GM18498 (cell line): ENCODE results near the gene PRMT9.

Experiments used
- ATAC-seq: cut with Tn5 transposase; IDR thresholded peaks from one replicate; pipeline ENCODE4 v1.9.1; 2021; ENCODE audit warnings: mild to moderate bottlenecking, moderate library complexity; ENCODE audit not compliant: unreplicated experiment

PRMT9 gene

GRCh38 chr4:147682755-147683154, 1.2 kb downstream of the PRMT9 start:
- ATAC-seq = no peak

GRCh38 chr4:147678796-147679549, 5.0 kb downstream of the PRMT9 start:
- no peak for ATAC-seq

DNA sequence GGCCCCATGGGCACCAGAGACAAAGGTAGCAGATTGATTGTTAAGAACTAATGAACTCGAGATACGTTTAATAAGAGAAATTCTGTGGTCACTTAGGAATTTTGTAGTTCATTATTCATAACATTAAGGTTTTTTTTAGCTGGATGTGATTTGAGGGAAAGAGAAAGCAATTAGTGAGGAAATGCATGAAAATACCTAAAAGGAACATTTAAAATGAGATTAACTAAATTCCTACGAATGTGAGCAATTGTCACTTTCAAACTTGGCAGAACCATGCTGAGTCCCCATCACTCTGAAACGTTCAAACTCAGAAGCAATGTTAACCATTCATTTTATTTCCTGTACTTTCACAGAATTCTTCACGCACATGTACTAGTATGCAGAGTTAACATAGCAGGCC, 5.9 kb downstream of the PRMT9 start:
- ATAC-seq = no peak

- ATAC-seq = no peak
Measured at GRCh38 chr4:147674496-147674895, 9.5 kb downstream of the PRMT9 start.

DNA sequence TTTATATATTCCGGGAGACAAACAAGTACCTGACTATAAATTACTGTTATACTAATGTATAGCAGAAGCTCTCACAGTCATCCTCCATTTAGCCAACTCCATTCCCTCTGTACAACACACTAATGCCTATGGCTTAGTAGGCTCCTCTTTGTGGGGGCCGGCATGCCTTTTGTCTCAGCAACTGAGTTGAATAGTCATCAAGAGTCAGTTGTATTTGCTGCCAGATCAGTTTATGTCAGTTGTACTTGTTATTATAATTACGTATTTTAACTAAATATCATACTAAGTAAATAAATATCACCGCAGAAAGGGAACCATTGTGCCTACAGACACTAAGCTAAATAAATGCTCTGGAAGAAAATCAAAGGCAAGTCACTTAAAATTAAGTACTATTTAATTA, 9.9 kb downstream of the PRMT9 start:
- no peak for ATAC-seq

DNA sequence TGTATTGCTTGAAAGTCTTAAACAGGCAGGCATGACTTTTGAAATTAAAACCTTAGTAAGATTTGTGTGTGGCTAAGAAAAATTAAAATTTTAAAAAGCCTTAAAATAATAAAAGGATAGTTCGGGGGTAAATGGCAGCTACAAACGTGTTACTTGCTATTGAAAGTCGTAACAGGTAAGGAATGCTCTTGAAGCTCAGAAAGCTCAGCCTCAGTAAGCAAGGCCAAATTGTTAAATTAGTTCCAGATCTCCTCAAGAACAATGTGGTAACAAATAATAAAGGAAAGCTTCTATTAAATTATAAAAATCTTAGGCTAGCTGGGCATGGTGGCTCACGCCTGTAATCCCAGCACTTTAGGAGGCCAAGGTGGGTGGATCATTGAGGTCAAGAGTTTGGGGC, 25.5 kb downstream of the PRMT9 start:
- no peak for ATAC-seq

DNA sequence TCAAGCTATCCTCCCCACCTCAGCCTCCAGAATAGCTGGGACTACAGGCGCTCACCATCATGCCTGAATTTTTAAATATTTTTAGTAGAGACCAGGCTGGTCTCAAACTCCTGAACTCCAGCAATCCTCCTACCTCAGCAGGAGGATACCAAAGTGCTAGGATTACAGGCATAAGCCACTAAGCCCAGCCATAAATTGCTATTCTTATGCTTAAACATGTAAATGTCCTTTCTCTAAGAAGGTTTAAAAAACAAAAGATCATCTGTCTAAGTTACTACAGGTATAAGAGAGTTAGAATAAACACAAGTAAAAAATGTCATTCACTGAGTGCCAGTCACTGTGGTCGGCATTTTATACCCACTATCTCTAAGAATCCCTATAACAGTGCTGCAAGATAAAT, 28.3 kb downstream of the PRMT9 start:
- no peak for ATAC-seq

- ATAC-seq = no peak
Measured at GRCh38 chr4:147651563-147651962, 32.4 kb downstream of the PRMT9 start.

DNA sequence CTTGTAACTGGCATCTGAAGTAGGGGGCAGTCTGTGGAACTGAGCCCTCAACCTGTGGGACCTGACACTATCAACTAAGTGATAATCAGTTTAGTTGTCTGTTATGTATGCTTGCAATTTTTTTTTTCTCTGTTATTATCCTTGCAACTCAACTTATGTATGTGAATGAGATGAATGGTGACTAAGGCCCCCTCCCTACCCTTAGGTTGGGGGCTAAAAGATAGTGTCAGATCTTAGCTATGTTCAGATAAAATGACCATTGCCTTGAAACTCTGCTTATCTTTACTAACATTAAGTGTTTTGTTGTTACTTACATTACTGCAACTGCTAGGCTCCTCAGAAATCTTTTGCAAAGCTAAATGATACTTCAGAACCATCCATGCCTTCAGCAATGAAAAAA, 35.3 kb downstream of the PRMT9 start:
- ATAC-seq = no peak

DNA sequence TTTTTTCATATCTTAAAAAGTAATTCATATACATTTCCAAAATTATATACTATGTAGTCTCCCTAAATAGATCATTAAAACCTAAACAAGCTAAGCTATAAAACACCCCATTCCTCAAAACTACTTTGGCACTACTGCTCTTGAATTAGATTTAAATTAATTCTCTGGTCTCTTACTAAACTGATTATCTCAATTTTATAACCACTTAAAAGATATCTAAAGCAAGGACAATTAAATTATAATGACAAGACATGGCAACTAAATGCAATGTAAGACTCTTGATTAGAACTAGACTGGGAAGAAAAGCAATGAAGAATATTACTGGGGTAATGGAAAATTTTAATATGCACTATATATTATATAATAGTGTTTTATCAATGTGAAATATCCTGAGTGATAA, 38.9 kb downstream of the PRMT9 start:
- ATAC-seq = no peak

- no peak for ATAC-seq
Measured at GRCh38 chr4:147644471-147644870, 39.5 kb downstream of the PRMT9 start.

GRCh38 chr4:147643616-147644015, 40.3 kb downstream of the PRMT9 start:
- no peak for ATAC-seq

GRCh38 chr4:147640331-147640730, 43.6 kb downstream of the PRMT9 start:
- no peak for ATAC-seq

GRCh38 chr4:147639388-147639787, 44.6 kb downstream of the PRMT9 start:
- ATAC-seq = no peak

DNA sequence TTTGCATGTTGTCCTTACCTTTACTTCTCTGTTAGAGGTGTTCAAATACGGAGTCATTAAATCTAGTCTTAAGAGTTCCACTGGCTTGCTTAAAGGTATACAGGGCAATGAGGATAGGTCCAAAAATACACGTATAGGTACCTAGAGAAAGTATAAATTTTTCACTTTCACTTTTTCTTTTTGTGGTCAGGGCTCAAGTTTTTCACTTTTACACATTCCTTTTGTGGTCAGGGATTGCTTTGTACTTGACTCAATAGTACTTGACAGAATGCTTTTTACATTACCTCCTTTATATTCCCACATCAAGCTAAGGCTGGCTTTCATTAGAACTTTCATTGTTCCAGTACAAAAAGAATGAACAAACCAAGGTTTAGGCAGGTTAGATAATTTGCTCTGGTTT, 45.0 kb downstream of the PRMT9 start:
- peak; percentile 54 for ATAC-seq

DNA sequence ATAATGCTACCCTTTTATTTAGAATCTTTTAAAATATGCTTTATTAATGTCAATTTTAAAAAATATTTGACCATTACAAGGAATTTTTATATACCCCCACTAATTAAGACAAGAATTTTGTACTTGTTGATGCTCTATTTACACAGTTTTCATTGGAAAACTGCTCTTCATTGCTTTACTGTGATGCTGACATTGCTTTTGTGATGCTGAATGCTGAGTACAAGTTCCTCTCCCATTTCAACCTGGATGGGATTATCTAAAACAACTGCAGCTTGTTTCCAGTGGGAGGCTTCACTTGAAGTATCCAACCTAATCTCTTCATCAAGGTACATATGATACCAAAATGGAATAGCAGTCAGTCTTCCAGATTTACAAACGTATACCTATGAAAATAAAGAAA, 45.6 kb downstream of the PRMT9 start:
- no peak for ATAC-seq

DNA sequence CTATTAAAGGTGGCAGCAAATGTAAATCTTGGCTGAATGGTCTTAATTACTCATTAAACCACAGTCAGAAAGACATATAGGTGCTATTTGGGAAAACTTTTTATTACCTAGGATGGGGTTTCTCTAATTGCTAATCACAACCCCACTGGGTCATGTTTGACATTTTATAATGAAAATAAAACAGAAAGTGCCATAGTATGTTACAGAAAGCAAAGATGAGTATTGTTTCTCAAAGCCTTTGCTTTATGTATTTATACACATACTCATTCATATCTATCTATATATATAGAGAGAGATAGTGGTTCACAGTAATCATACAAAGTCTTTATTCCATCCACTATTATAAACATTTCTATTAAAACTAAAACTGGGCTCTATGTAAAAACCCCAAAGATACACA, 48.6 kb downstream of the PRMT9 start:
- ATAC-seq = no peak

DNA sequence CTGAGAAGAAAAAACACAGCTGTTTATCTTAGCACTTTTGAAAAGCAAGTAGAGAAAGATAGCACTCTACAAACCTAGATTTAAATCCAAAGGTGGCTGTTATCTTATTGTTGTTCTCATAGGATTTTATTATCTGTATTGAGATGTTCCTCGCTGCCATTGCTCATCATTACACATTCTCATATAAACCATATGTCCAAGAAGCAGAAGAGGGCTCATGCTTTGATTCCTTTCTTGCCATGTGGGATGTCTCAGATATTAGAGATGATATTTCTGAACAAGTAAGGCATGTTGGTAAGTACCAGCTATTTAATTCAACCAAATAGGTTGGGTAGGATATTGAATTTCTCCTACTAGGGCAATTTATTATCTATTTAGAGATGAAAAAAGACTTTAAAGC, 50.3 kb downstream of the PRMT9 start:
- ATAC-seq = no peak

GRCh38 chr4:147633113-147633512, 50.9 kb downstream of the PRMT9 start:
- ATAC-seq = no peak

- ATAC-seq = no peak
Measured at GRCh38 chr4:147629783-147630730, 53.9 kb downstream of the PRMT9 start.

- no peak for ATAC-seq
Measured at GRCh38 chr4:147628415-147628814, 55.5 kb downstream of the PRMT9 start.

DNA sequence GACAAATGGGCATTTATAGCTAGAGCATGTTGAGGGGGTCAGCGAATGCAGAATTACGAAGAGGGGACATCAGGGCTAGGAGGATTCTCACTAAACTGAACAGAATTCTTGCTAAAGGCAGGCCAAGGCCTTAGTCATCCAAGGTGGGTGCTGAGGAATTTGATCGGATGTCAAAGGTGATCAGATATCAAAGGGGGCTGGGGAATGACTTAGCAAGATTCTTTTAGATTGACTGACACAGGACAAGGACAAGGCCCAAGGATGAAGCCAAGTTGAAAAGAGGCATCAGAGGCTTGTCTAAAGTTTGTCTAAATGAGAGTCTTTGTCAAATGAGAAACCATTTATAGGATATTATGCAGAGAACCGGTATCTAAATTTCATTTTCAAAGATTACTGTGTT, 57.1 kb downstream of the PRMT9 start:
- ATAC-seq = no peak
